ENCODE results near the gene CCNF.
A peak's percentile ranks its signal among the peaks of the same experiment; 100 is the strongest.

Gene CCNF

DNA sequence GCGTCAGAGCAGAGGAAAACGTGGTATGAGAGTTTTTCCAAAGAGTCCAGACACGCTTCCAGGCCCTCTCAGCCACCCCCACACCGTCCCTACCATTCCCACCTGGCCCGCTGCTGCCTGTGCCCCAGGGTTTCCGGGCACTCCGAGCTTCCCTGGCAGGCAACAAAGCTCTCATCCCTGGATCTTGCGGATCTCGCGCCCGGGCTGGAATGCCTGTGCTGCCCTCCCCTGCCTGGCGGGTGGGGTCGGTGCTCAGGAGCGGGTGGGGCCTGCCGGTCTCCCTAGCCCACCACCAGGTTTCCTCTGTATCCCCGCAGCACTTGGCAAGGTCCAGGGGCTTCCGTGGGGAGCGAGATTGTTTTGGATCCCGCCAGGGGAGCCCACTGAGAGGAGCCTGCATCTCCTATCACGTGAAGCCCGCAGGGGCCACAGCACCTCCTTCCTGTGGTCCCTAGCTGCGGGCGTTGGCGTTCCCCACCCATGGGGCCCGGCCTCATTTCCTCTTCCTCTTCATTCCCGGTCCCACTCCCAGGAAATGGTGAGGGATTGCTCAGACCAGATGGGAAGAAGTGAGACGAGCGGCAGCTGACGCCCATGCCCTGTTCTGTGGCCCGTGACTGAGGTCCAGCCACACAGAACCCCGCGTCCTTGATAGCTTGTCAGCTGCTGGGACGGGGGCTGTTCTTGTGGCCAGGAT, 56.7 kb downstream of the CCNF start:
- DNase-seq (ENCODE audit: low read depth, low spot score): no peak

GRCh38 chr16:2486645-2487516, 57.6 kb downstream of the CCNF start:
- peak; percentile 64 for DNase-seq (ENCODE audit: low read depth, low spot score)

- DNase-seq (ENCODE audit: low read depth, low spot score): no peak
Observed at GRCh38 chr16:2487517-2487842, 58.2 kb downstream of the CCNF start.

DNA sequence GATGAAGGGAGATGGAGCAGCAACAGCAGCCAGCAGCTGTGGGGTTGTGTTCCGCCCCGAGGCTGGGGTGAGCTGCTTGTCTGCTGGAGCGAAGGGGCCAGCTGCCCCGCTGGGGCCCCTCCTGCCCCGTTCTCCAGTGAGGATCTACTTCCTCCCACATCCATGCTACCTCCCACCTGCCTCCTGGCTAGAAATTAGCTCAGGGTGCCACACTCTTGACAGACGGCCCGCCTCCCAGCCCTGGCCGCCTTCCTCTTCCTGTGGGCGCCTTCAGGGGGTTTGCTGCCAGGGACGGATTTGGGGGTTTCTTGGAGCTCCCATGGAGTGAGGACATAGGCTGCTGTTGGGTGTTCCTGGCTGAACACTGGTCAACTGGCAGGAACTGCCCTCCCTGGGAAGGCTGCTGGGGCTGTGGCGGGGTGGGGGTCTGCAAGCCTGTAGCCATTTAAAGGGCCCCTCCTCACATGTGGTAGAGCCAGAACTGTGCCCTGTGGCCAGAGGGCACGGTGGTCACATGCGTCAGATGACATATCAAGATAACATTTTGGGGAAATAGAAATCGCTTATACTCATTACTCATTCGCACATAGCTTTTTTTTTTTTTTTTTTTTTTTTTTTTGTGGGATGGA, 58.8 kb downstream of the CCNF start:
- no peak for DNase-seq (ENCODE audit: low read depth, low spot score)

DNA sequence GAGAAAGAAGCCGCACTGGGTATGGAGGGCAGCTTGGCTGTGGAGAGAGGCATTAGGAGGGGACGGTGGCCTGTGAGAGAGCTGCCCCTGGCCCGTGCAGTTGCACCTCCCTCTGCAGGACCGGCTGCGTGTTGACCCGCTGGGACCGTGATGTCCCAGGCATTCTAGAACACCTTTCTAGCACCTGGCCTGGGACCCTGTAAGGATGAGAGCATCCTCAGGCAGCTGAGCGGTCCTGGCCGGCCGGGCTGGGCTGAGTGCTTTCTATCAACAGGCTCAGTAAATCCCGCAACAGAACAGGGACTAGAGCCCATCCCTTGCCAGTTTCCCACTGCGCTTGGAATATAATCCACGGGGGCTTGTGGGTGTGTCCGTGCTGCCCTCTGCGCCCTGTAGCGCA, 60.3 kb downstream of the CCNF start:
- DNase-seq (ENCODE audit: low read depth, low spot score): no peak

DNA sequence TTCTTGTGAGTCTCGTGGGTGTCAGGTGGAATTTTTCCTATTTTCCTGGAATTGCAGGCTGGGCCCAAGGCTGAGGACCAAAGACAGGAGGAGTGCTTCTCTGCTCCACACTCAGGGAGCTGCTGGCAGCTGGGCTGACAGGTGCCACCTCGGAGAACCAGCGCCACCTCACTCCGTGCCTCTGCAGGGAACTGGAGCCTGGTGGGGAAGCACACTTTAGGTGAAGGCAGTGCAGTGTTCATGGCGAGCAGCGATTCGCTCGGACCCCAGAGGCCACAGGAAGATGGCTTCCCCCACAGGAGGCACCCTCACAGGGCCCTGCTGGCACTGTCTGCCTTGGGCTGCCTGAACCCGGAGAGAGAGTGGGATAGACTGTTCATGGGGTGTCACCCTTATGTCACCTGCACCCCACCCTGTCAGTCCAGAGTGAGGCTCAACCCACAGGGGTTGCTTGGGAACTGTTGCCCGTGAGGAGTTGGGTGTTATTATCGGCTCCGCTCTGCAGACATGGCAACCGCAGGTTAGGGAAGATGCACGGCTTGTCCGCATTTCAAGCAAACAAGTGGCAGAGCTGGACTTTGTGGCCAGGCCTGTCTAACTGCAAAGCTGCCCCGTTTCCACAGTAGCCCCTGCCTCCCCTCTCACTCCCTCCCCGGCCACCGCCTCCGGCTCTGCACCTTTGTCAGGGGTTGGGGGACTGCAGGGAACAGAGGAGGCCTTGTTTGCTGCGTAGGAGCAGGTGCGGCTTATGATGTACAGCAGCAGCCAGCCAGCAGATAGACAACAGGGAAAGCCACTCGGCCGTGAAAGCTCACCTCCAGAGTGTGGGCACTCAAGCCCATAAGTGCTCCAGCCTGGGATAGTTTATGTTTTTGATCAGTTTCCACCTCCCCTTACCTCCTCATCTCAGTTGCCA, 61.2 kb downstream of the CCNF start:
- no peak for DNase-seq (ENCODE audit: low read depth, low spot score)

DNA sequence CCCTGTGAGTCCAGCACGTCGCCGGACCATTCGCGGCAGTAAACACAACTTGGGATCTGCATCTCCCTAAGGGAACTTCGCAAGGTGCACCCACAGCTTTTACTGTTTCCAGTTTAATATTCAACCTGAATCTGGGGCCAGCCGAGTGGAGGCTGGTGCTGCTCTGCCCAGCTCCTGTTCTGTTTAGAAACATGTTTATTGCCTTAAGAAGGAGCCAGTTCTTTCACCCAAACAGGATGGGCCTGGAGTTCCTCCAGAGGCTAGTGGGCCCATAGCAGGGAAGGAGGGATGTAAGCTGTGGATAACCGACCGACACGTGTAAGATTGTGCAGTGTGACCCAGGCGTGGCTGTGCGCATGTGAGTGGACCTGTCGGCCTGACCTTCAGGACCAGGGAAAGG, 63.0 kb downstream of the CCNF start:
- DNase-seq (ENCODE audit: low read depth, low spot score): no peak

DNA sequence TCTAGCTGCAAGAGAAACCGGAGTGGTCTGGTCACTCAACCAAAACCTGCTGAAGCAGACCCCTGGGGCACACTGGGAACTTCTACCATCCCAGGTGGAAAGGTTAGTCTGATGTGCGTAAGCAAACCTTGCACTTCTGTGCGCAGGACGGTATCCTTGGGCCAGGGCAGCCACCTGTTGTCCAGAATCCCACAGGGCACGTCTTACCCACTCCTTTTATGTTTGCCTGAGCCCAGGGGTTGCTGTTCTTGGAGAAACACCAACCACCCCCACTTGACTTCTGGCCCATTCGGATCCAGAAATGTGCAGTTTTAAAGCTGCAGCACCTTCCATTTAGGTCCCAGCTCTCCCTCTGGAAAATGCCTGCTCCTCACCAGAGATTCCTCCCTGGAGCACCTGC, 64.4 kb downstream of the CCNF start:
- no peak for DNase-seq (ENCODE audit: low read depth, low spot score)

GRCh38 chr16:2494616-2495015, 65.4 kb downstream of the CCNF start:
- DNase-seq (ENCODE audit: low read depth, low spot score): no peak

GRCh38 chr16:2495041-2495440, 65.8 kb downstream of the CCNF start:
- no peak for DNase-seq (ENCODE audit: low read depth, low spot score)

- DNase-seq (ENCODE audit: low read depth, low spot score): no peak
Observed at GRCh38 chr16:2496223-2497115, 67.2 kb downstream of the CCNF start.

- peak; percentile 46 for DNase-seq (ENCODE audit: low read depth, low spot score)
Observed at GRCh38 chr16:2497116-2497630, 67.9 kb downstream of the CCNF start.

DNA sequence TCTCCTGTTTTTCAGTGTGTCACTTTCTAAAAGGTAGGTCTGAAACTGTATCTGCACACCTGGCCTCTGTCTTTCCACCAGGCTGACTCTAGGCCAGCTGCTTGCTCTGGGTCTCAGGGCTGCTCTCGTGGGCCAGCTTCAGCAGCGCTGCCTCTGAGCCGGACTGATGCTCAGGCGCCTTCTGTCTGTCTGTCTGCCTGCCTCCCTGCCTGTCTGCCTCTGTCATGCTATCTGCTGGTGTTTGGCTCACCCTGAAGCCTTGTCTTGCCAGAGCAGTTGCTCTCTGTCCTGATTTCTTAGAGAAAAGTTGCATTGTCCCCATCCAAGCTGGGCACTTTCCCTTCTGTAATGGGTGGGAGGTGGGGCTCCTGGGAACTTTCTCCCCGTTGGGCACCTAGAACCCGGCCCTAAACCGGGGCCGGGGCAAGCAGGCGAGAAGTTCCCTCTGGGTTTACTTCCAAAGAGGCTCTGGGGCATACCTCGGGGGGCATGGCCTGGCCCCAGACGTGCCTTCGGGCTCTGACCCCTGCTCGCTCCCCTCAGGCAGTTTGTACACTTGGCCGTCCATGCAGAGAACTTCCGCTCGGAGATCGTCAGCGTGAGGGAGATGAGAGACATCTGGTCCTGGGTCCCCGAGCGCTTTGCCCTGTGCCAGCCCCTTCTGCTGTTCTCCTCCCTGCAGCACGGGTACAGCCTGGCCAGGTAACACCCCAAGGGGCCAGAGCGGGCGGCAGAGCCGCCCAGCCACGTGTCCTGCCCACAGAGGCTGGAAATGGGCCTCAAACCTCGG, 68.6 kb downstream of the CCNF start:
- DNase-seq (ENCODE audit: low read depth, low spot score): no peak

- DNase-seq (ENCODE audit: low read depth, low spot score): no peak
Observed at GRCh38 chr16:2498531-2499253, 69.4 kb downstream of the CCNF start.

- no peak for DNase-seq (ENCODE audit: low read depth, low spot score)
Observed at GRCh38 chr16:2499454-2499853, 70.2 kb downstream of the CCNF start.

DNA sequence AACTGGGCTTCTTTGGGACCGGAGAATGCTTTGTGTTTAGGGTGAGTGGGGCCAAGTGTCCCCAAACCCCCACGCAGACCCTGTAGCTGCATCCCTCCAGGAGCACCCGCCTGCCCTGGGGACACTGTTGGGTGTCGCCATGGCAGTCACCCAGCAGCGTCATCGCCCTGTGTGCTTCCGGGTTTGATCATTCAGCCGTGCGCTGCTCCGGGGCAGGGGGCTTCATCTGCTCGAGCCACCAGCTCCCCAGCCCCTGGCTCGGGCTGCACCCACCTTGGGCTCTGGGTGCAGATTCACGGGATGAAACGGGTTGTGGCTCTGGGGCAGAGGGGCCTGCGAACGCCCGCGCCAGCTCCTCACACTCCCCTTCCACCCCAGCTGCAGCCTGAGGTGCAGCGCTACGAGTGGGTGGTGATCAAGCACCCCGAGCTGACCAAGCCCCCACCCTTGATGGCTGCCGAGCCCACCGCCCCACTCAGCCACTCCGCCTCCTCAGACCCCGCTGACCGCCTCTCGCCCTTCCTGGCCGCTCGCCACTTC, 70.7 kb downstream of the CCNF start:
- DNase-seq (ENCODE audit: low read depth, low spot score): no peak

DNA sequence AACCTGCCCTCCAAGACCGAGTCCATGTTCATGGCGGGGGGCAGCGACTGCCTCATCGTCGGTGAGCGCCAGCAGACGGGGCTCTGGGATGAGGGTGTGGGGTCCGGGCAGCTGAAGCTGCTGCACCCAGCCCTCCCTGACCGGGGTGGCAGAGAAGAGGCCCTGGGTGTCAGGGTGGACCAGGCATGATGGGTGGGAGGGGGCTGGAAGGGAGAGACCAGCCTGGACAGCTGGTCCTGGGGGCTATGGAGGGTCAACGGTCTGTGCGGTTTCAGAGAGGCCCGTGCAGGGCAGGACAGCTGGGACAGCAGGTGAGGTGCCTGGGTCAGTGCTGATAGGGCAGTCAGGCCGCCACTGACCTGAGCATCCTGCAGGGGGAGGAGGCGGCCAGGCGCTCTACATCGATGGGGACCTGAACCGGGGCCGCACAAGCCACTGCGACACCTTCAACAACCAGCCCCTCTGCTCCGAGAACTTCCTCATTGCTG, 71.2 kb downstream of the CCNF start:
- no peak for DNase-seq (ENCODE audit: low read depth, low spot score)

- DNase-seq (ENCODE audit: low read depth, low spot score): peak; percentile 95
Observed at GRCh38 chr16:2500918-2501750, 71.9 kb downstream of the CCNF start.
